Muscle of back (tissue), 11 donors: ENCODE results near the gene THAP12. TPM values are rescaled to one million over a fixed set of nuclear protein-coding genes. Genes with fewer than 3 reads are reported as not detected.
A peak's percentile ranks its signal among the peaks of the same experiment; 100 is the strongest.

ENCODE experiments used
- DNase-seq, 3 donors: peaks; one replicate each; pipeline versions ENCODE4 v3.0.0 to v3.0.0-alpha.2; 2013
- polyA plus RNA-seq, 10 donors: library from polyadenylated mRNA; unstranded; fragments of 120-200 nt; gene quantifications; one replicate each; pipeline ENCODE4 v1.2.1, GENCODE V29; 2013; ENCODE audit not compliant: insufficient read length in 10 of 10

Gene THAP12
- polyA plus RNA-seq, 10 donors, result 51.1 to 71.5 (median 63.4) TPM

DNA sequence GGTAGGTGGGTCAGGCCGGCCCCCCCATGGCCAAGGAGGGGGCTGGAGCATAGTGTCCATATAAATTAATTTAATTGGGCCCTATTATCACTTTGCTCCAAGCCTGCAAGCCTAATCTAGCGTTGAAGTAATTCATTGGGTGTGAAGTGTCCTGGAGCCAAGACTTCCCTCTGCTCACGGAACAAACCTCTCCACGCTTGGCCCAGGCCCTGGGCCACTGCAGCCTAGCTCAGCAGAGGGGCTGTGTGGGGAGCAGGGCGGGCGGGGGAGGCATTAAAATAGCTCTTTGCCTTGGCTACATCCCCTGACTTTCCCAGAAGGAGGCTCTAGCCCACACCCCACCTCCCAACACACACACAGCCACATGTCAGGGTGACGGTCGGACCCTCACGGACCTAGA is 73.5 kb downstream of the THAP12 start:
- peak in 2 of 3 donors; percentile 59 to 81 for DNase-seq

GRCh38 chr11:76303399-76303798 is 77.5 kb downstream of the THAP12 start:
- DNase-seq, result no peak

DNA sequence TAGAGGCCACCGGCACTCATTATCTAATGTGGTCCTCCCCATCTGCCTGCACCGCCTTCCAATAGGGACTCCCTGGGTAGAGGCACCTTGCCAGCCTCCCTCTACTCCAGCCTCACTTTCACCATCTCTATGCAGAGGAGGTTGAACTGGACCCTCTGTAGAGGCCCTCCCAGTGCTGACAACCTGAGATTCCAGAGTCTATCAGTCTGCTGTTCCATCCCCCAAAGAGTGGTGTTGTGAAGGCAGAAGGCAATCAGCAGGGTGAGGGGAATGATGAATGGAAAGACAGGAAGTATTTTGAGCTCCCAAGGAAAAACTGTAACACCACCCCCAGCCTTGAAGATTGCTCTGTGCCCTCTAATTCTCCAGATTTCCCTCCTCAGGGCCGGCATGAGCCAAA is 77.9 kb downstream of the THAP12 start:
- no peak for DNase-seq

Other genes starting within 250 kb of the THAP12 start
- 10 to 100 TPM in 8 of 10 donors, 1 to 10 TPM in 2; 8.4 to 25.2 (median 12.6) TPM for gene WNT11, start 174.6 kb downstream of the THAP12 start, polyA plus RNA-seq
- gene GVQW3, start 191 bp upstream of the THAP12 start, polyA plus RNA-seq, result 1 to 10 TPM; 2.4 to 7.0 (median 3.7) TPM
- gene EMSY, start 63.9 kb upstream of the THAP12 start, polyA plus RNA-seq, result 10 to 100 TPM; 11.7 to 21.2 (median 15.5) TPM